ENCODE data around the gene BRMS1L.
"Not testable (repeated sequence)": the region's sequence is repeated elsewhere in the genome, so short reads cannot be mapped to it uniquely, and the experiment has no call there.

BRMS1L gene, protein sequence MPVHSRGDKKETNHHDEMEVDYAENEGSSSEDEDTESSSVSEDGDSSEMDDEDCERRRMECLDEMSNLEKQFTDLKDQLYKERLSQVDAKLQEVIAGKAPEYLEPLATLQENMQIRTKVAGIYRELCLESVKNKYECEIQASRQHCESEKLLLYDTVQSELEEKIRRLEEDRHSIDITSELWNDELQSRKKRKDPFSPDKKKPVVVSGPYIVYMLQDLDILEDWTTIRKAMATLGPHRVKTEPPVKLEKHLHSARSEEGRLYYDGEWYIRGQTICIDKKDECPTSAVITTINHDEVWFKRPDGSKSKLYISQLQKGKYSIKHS

DNA sequence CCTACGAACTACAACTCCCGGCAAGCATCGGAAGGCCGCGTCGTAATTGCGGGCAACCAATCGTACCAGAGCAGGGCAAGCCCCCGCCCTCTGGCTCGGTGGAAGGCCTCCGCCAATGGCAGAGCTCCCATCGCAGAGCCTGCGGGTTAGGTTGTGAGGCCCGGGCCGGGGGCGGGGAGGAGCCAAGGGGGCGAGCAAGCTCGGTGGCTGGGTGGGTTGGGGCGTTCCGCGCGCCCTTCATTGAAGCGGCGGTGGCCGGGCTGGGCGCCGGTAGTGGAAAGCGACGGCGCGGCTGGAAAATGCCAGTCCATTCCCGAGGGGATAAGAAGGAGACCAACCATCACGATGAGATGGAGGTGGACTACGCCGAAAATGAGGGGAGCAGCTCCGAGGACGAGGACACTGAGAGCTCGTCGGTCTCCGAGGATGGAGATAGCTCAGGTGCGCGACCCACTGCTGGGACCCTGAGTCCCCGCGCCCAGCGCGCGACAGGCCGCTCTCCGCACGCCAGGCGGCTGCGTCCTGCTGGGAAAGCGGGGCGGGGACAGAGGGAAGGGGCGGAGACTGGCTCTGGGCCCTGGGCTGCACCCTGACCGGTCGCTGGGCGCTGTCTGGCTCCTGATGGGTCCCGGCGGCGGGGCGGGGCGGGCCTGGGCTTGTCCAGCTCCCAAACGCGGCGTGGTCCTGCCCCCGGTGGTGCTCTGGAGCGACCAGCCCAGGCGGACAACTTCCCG lies at the start of gene BRMS1L:
Gene BRMS1L (plus strand): TSS at position 121 of the 734 bp plus-strand sequence. CDS start 179 bp downstream, at position 300.
- peak; percentile 98 for DNase-seq

DNA sequence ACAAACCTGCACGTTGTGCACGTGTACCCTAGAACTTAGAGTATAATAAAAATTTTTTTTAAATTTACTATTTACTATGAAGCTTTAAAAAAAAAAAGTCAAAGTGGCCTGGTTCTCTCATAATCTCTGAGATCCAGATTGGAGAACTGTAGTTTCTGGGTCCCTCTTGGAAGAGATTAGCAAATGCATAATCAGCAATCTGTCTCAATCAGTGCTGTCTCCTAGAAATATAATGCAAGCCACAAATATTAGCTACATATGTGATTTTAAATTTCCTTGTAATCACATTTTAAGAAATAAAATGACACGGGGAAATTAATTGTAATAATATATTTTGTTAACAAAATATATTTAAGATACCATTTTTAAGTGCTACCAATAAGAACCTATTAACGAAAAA lies 49.3 kb upstream of the BRMS1L start:
- no peak for DNase-seq

DNA sequence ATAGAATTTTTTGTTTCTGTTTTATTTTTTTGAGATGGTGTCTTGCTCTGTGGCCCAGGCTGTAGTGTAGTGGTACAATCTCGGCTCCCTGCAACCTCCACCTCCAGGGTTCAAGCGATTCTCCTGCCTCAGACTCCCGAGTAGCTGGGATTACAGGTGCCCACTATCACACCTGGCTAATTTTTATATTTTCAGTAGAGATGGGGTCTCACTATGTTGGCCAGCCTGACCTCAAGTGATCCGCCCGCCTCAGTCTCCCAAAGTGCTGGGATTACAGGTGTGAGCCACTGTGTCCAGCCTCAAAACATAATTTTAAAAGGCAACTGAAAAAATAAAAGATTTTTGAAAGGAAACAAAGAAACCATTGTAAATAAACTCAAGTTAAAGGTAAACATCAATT lies 48.6 kb upstream of the BRMS1L start:
- DNase-seq, result not testable (repeated sequence)

DNA sequence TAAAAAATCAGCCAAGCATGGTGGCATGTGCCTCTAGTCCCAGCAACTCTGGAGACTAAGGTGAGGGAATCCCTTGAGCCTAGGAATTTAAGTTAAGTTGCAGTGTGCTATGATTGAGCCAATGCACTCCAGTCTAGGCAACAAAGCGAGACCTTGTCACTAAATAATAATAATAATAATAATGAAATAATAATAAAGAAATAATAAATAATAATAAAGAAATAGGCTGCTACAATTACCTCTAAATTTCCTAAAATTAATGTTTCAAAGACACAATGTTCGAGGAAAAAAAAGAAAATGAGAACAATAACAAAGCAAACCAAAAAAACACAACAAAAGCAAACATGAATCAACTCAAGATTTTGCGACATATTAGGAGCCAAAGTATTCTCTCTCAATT lies 46.8 kb upstream of the BRMS1L start:
- DNase-seq, result no peak

DNA sequence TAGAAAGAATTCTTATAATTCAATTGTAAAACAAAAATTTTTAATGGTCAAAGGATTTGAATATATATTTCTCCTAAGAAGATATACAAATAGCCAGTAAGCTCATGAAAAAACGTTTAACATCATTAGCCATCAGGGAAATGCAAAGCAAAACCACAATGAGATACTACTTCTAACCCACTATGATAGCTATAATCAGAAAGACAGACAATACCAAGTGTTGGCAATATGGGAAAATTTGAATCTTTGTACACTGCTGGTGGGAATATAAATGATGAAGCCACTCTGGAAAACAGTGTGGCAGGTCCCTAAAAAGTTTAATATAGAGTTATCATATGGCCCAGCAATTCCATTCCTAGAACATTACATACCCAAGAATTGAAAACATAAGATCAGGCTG lies 42.4 kb upstream of the BRMS1L start:
- no peak for DNase-seq

DNA sequence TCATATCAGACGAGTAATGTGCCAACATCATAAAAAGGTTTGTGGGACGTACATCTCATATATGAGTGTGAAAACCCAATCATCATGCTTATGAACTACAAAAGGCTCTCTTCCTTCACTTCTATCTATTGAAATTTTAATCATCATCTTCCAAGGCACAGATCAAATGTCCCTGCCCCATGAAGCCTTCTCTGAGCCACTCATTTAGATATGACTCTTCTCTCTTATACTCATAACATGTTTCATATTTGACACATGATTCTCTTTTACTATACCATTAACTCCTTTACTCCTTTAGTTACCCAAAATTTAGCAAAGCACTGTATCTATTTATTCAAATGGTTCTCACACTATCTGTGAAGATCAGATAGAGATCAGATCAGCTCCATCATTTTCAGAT lies 39.3 kb upstream of the BRMS1L start:
- no peak for DNase-seq

DNA sequence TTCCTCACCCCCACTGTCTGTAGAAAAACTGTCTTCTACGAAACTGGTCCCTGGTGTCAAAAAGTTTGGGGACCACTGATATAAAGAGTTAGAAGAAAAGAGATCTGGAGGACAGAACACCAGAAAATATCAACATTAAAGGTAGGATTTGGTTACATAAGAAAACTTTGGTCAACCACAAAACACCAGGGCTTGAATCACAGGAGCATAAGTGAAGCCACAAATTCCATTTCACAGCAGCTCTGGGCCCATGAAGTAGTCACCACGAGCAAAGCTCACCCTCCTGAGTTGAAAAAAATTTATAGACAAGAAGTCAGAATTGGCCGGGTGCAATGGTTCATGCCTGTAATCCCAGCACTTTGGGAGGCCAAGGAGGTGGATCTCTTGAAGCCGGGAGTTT lies 36.5 kb upstream of the BRMS1L start:
- DNase-seq, result no peak

DNA sequence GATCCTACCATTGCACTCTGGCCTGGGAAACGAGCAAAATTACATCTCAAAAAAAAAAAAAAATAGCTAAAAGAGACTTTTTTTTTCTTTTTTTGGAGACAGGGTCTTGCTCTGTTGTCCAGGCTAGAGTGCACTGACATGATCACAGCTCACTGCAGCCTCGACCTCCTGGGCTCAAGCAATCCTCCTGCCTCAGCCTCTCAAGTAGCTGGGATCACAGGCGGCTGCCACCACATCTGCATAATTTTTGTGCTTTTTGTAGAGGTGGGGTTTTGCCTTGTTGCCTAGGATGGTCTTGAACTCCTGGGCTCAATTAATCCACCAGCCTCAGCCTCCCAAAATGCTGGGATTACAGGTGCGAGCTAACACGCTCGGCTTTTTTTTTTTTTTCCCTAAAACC lies 28.3 kb upstream of the BRMS1L start:
- no peak for DNase-seq

DNA sequence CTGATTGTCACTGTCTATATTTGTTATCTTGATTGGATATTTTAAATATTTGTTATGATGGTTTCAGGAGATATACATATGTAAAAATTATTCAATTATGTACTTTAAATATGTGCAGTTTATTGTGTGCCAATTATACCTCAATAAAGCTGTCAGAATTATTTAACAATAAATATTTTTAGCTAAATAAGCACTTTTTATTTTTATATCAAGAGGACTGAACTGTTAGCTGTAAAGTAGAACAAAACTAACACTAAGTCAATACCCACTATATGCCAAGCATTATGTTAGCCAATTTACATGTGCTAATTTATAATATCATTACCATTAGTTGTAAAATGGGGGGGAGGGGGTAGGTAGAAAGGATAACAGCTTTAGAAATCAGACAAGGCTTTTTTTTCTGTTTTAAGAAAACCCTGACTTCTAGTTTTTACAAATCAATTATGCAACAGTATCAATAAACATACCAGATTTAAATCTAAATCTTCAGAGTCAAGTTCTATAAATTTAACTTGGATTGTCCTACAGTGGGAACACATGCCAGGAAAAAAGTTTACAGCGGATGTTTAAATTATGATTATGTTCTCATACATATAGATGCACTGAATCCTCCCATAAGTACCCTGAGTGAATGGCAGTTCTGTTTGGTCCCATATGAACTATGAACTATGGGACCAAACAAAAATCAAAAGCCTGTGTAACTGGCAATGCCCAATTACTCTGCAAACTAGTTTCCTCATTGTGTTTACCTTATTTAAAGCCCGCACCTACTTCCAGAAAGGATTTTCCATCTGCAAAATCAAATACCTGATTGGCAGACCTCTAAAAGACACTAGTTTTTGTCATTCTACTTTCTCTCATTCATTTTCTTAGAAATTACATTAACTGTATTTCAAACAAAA lies 19.9 kb upstream of the BRMS1L start:
- no peak for DNase-seq

DNA sequence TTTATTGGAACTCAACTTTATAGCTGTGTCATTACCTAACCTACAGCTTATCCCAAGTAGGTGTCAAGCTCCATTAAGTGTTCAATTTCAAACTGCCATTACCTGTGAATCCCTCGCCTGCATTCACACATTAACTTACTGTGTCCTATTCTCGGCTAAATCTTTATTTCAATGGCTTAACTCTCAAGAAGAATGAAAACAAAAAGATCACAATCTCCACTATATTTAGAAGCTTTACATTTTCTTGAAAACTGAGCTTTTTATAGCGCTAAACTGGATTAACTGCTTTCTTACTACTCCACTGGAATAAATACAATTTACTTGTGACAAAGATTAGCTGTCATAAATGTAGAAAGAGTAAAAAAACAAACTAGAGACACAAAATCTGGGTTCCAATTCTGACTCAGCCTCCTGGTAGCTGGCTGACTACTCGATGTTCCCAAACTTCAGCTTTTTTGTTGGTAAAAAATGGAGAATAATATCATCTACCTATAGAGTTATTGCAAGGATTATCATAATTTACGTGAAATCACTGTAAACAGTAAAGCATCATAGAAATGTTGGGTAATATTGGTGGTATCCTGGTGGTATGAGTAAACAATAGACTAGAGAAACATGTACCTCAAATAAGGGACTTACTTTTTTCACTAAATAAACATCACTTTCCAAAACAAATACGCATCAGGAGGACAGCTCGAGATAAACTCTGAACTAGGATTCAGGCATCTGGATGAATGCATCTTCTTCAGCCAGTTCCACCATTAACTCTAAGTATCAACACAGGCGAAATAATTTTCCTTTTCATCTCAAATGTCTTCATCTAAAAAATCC lies 18.8 kb upstream of the BRMS1L start:
- DNase-seq, result no peak

DNA sequence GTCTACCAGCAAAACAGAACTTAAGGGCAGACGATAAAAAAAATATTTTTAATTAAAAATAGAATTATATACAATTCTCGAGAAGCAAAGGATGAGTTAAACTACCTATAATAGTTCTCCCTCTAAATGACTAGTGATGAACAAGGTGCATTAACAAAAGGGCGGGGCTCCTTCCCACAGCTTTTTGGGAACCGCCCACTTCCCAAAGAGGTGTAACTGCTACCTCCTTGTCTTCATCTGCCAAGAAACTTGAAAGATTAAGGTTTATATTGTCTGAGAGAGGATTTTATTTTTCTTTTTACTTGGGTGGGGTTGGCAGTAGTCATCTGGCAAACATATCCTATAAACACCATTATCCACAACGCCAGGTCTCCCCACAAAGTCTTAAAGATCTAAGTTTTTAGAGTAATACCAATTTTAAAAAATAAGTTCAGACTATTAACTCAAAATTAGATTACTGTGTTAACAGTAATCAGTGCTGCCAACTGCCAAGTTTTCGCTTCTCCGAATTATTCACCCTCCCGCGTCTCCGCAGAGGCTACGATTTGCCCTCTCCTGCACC lies 18.0 kb upstream of the BRMS1L start:
- no peak for DNase-seq

DNA sequence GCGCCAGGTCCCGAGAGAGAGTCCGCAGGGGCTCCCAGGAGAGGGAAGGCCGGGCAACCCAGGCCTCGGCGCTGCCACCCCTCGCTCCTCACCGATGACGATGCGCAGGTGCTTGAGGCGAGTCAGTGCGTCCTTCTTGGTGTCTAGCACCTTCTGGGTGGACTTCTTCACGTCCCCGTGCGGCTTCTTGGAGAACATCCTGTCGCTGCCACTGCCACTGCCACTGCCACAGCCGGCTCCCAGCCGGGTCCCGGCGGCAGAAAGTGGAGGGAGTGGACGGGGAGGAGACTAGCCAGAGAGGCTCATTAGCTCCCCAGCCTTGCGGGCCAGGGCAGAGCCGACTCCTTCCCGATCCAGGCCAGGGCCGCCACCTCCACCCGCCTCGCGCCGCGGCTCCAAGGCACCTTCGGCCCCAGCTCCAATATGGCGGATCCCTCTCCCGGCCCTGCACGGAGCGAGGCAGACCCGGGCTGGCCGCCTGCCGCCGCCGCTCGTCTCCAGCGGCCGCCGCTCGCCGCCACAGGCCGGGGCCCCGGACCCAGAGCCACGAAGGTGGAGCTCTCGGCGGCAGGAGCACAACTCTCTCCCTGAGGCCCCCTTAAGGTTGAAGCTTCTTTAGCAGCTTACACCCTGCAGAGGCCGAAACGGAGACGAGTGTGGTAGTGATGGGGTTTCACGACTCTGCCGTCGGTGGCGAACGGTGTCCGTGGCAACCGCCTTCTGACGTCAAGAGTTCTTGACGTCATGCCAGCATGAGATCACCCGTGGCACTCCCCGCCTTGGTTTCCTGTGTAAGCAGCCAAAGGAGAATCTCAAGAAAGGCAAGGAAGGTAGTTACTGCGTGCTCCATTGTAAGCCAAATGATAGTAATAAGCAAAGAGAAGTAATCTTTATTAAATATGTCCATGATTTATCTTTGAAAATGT lies 17.2 kb upstream of the BRMS1L start, which contains the start of gene RALGAPA1:
Gene RALGAPA1 (minus strand): TSS at position 658 of the 926 bp plus-strand sequence. CDS start 460 bp downstream, at position 198.
- peak; percentile 90 for DNase-seq

DNA sequence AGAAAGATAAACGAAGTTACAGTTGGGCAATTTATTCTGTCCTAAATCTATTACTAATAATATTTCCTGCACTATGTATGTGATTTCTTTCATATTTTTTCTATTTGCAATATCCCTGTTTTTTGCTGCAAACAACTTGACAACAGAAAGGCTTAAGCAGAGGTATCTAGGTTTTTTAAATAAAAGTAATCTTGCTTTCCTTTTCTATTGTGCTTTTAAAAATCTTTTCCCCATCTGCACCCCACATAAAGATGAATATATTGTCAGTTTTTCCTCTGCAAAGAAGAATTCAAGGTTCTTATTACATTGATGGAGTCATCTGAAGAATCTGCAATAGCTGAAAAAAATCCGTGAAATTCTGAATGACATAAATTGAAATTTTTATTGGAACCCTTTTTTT lies 16.5 kb upstream of the BRMS1L start:
- no peak for DNase-seq

DNA sequence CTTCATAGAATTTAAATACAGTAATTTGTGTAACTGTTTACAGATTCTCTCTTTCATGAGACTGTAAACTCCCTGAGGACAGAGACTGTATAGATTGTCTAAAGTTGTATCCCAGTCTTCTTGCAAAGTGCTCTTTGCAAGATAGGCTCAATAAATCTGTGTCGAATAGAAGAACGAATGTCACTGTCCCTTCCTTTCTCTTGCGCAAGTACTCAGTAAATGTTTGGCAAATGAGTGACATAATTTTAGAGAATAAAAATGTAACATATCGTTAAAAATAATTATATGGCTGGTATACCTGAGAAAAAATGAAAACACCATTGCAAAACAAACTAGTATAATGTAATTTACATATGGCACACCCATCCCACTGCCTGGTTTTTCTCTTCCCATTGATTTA lies 15.2 kb upstream of the BRMS1L start:
- no peak for DNase-seq

DNA sequence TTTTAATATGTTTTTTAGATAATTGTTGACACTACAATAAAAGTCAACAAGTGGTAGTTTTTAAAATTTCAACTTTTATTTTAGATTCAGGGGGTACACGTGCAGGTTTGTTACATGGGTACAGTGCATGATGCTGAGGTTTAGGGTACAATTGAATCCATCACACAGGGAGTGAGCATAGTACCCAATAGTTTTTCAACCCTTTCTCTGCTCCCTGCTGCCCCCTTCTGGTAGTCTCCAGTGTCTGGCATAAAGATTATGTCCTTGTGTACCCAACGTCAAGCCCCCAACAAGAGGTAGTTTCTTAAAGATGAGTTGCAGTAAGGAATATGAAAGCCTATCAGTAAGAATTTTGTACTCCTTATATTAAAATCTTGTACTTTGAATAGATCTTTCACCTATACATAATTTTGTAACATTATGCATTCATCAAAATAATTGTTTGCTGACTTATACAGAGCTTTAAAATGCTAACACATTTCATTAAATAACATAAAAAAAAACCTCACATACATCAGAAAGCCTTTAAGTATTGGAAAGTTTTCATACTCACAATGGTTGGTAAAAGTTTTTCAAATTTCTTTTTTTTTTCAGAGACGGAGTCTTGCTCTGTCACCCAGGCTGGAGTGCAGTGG lies 11.7 kb upstream of the BRMS1L start:
- peak; percentile 55 for DNase-seq

DNA sequence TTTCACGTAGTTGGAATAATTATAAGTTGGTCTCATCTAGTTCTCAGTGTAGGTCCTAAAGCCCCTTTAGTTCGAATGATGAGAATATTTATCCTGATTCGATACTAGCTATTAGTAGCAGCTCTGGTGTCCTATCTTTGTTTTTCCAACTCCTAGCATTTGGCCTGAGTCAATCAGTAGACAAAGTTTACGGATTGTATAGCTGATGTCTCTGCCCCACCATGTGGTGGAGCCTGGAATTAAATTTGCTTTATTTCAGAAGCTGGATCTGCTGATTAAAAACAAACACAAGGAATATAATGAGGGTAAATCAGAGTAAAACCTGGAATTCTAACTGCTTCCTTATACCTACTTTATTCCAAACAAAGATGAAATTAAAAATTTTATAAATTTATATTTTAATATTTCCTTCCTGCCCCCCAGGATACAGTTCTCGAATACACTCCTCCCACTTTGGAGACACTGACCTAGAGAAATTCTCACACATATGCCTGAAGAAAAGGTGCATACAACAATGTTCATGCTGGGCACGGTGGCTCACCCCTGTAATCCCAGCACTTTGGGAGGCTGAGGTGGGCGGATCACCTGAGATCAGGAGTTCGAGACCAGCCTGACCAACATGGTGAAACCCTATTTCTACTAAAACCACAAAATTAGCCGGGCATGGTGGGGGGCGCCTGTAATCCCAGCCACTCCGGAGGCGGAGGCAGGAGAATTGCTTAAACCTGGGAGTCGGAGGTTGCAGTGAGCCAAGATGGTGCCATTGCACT lies 7.6 kb upstream of the BRMS1L start:
- DNase-seq, result peak; percentile 59

DNA sequence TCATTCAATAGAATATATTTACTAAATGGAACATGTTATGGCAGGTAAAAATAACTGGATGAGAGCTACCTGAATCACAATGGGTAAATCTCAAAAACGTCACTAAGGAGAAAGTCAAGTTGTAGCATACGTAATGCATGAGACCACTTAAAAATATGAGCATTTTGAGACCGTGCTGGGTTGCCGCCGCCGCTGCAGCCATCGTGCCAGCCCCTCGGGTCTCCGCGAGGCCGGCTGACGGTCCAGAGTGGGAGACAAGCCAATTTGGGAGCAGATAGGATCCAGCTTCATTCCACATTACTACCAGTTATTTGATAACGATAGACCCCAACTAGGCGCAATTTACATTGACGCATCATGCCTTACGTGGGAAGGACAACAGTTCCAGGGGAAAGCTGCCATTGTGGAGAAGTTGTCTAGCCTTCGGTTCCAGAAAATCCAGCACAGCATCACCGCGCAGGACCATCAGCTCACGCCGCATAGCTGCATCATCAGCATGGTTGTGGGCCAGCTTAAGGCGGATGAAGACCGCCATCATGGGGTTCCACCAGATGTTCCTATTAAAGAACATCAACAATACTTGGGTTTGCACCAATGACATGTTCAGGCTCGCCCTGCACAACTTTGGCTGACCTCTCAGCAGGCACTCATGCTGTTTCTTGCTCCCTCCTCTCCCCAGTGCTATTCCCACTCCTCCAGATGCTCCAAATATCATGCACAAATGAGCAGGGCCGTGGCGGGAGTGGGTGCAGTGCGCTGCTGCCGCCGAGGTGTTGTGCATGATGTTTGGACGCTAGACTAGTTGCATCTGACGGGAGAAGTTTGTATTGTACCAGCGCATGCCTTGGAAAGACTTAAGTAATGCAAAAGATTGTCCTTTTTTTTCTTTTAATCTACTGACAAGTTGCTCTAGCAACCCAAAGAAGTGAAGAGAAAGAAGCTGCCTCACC lies 6.3 kb upstream of the BRMS1L start:
- DNase-seq, result no peak
